NT2/D1 (cell line): ENCODE measurements around the gene C16orf86.

Source experiments
- YY1 ChIP-seq: IDR thresholded peaks from 2 replicates; pipeline ENCODE4 v1.6.1; 2011; ENCODE audit not compliant: insufficient read length, insufficient read depth
- ZNF274 ChIP-seq: IDR thresholded peaks from 2 replicates; pipeline ENCODE4 v1.6.1; 2011; ENCODE audit warnings: mild to moderate bottlenecking, low read depth, low read length

GRCh38 chr16:67704110-67704509 lies 37.5 kb downstream of the C16orf86 start:
- TF ChIP-seq ZNF274 (no peak), YY1 (no peak)
